ENCODE results near the gene COL23A1. TPM values are rescaled to one million over a fixed set of nuclear protein-coding genes. Genes with fewer than 3 reads are reported as not detected.
A peak's percentile ranks its signal among the peaks of the same experiment; 100 is the strongest.

Gene COL23A1
- total and polyA plus RNA-seq, 2 donors (not counting 1 experiment from before 2014, with no cell fraction given): 0.20 TPM; not detected in 1

GRCh38 chr5:178626484-178627258 is 36.5 kb upstream of the COL23A1 start, which contains the start of gene CLK4:
Gene CLK4, minus strand, starts transcription at chr5:178627050. Its CDS starts 3,634 bp downstream, at chr5:178623416.
- intact Hi-C loops (cut with micrococcal nuclease): loop anchor here (1.0 to 10.0 kb wide), 6 partner anchors 104 to 926 kb away; partner anchors contain the start of genes PHYKPL, RUFY1, ZNF354A and ZNF354B
- H3K79me2 ChIP-seq (ENCODE audit: control insufficient read depth, insufficient read depth, low read length): peaks cover 51% of the 10 kb centered on the region
- no peak for TF ChIP-seq EZH2 (IDR thresholded peaks at IDR 0.05; ENCODE audit: borderline replicate concordance, insufficient read depth, low read depth, low read length, poor library complexity, severe bottlenecking)
- no peak for TF ChIP-seq CTCF (IDR thresholded peaks at IDR 0.05)
- CTCF ChIA-PET: interaction anchor here (0.9 to 1.3 kb wide), 3 partner anchors 11 to 392 kb away, joined by 3 to 4 read pairs (median 4); no protein-coding TSS in a partner anchor
- peak within 1 kb of the TSS; percentile 72 for H3K4me2 ChIP-seq (replicated peaks; ENCODE audit: low read depth, low read length, poor library complexity, severe bottlenecking)
- under 1% methylated on average over 64 of the region's 79 CpGs for WGBS (ENCODE audit: insufficient coverage)
- Mint-ChIP-seq H3K27ac (peak within 1 kb of the TSS; percentile 100), H3K4me1 (peaks cover 54% of the 10 kb centered on the region), H3K4me3 (peak within 1 kb of the TSS; percentile 99), H3K9me3 (ENCODE audit: insufficient read depth) (no peaks in the 10 kb centered on the region), H3K27me3 (no peaks in the 10 kb centered on the region)
- H3K4me3 ChIP-seq (ENCODE audit: control extremely low read depth in 1 of 5, extremely low read depth in 1 of 5, insufficient read depth in 1 of 5, low read depth in 2 of 5, low read length in 4 of 5): peak within 1 kb of the TSS; percentile 76 to 98 (median 96)
- H3K27me3 ChIP-seq (replicated peaks in 1 of 4; ENCODE audit: control extremely low read depth in 1 of 4, control insufficient read depth in 3 of 4, insufficient read depth in 4 of 4, low read length in 3 of 4): no peaks in the 10 kb centered on the region
- H3K27ac ChIP-seq (ENCODE audit: low read length in 2 of 2): peak within 1 kb of the TSS; percentile 96 to 99
- H3K36me3 ChIP-seq (replicated peaks in 1 of 2; ENCODE audit: control extremely low read depth in 1 of 2, control insufficient read depth in 1 of 2, extremely low read depth in 1 of 2, insufficient read depth in 2 of 2, low read length in 1 of 2): peaks cover 8 to 17% of the 10 kb centered on the region in 2 experiments
- H3K4me1 ChIP-seq (ENCODE audit: control insufficient read depth in 2 of 2, insufficient read depth in 2 of 2, low read length in 2 of 2): peaks cover 38 to 42% of the 10 kb centered on the region in 2 donors
- DNase-seq (peak; percentile 98), ATAC-seq (ENCODE audit: low read depth) (peak; percentile 88)
- H3K9ac ChIP-seq (ENCODE audit: low read length): peak within 1 kb of the TSS; percentile 99
- H2AFZ ChIP-seq (ENCODE audit: insufficient read depth, low read depth, low read length, poor library complexity, severe bottlenecking): peak within 1 kb of the TSS; percentile 94
- POLR2A ChIA-PET: interaction anchor here (0.5 to 1.7 kb wide), 5 partner anchors 12 to 997 kb away, joined by 3 to 6 read pairs (median 3); partner anchors contain the start of genes HNRNPH1 and ZNF354A
- peaks cover 28% of the 10 kb centered on the region for H4K20me1 ChIP-seq (ENCODE audit: control insufficient read depth, insufficient read depth, low read length, poor library complexity, severe bottlenecking)
- H3K9me3 ChIP-seq (ENCODE audit: control extremely low read depth in 1 of 3, control insufficient read depth in 2 of 3, insufficient read depth in 1 of 3, low read length in 2 of 3): peaks cover 0 to 3% (median 0%) of the 10 kb centered on the region in 3 donors

Data from B cell (primary cell).